Naive B cell (primary cell): ENCODE measurements around the gene CHRND. TPM values are rescaled to one million over a fixed set of nuclear protein-coding genes. Genes with fewer than 3 reads are reported as not detected.

Experiments
- ATAC-seq, 2 donors: fragments of 150-1000 bp; cut with Tn5 transposase; 2 replicates each; pipeline ENCODE4 v1.10.0; 2021; ENCODE audit warnings: low read depth in 2 of 2, mild to moderate bottlenecking in 2 of 2, moderate library complexity in 2 of 2
- DNase-seq: peaks from one replicate; pipeline ENCODE4 v3.0.0; 2022
- H3K27ac Mint-ChIP-seq, 6 donors: one replicate each; pipeline ENCODE4 v1.8.0; 2020 to 2022; ENCODE audit warnings: mild to moderate bottlenecking in 6 of 6, mixed read lengths in 6 of 6, moderate library complexity in 5 of 6, inconsistent platforms in 2 of 6
- H3K27me3 Mint-ChIP-seq, 3 donors: one replicate each; pipeline ENCODE4 v1.8.0; 2021 to 2022; ENCODE audit warnings: mixed read lengths in 3 of 3, mild to moderate bottlenecking in 1 of 3
- H3K36me3 Mint-ChIP-seq, 2 donors: one replicate each; pipeline ENCODE4 v1.8.0; 2020 to 2022; ENCODE audit warnings: mixed read lengths in 2 of 2, inconsistent platforms in 1 of 2, mild to moderate bottlenecking in 1 of 2
- H3K4me1 Mint-ChIP-seq, 3 donors: one replicate each; pipeline ENCODE4 v1.8.0; 2020 to 2022; ENCODE audit warnings: mixed read lengths in 3 of 3, inconsistent platforms in 1 of 3, mild to moderate bottlenecking in 1 of 3, moderate library complexity in 1 of 3
- H3K4me3 Mint-ChIP-seq, 8 donors: one replicate each; pipeline ENCODE4 v1.8.0; 2020 to 2022; ENCODE audit warnings: mild to moderate bottlenecking in 8 of 8, mixed read lengths in 8 of 8, moderate library complexity in 8 of 8, inconsistent platforms in 2 of 8
- H3K9me3 Mint-ChIP-seq, 7 donors: one replicate each; pipeline ENCODE4 v1.8.0; 2020 to 2022; ENCODE audit warnings: mixed read lengths in 7 of 7, mild to moderate bottlenecking in 5 of 7, inconsistent platforms in 2 of 7, moderate library complexity in 1 of 7
- polyA plus RNA-seq, 6 donors: library from polyadenylated mRNA; unstranded; fragments of 300-500 nt; fragmentation: Illumina TruSeq; gene quantifications; one replicate each; pipeline ENCODE4 v1.2.3, GENCODE V29; 2021; ENCODE audit warnings: low read depth in 6 of 6

CHRND gene
- polyA plus RNA-seq, 6 donors from 2014 or later: not detected

- ATAC-seq (no peak), DNase-seq (no peak)
- Mint-ChIP-seq H3K4me1 (peaks cover 34 to 40% (median 34%) of the 10 kb centered on the region in 3 donors), H3K9me3 (peaks cover 0 to 7% (median 4%) of the 10 kb centered on the region in 7 donors), H3K4me3 (peak within 1 kb of the TSS in 2 of 8 donors; percentile 68 to 79), H3K27ac (peak within 1 kb of the TSS in 4 of 6 donors; percentile 32 to 90 (median 83)), H3K36me3 (no peaks in the 10 kb centered on the region), H3K27me3 (peaks cover 0 to 38% (median 22%) of the 10 kb centered on the region in 3 donors)
These were observed 13.6 kb downstream of the CHRND start, which contains the start of gene CHRNG for GRCh38 chr2:232539298-232540231. Gene CHRNG (plus strand): TSS chr2:232539692. CDS start chr2:232539748, 56 bp downstream.

- H3K27me3 Mint-ChIP-seq: peaks cover 0 to 28% (median 22%) of the 10 kb centered on the region in 3 donors
- peak overlapping the region in 1 of 6 donors; percentile 32 for H3K27ac Mint-ChIP-seq
- peaks cover 0 to 7% (median 4%) of the 10 kb centered on the region in 7 donors for H3K9me3 Mint-ChIP-seq
- peaks cover 34 to 44% (median 37%) of the 10 kb centered on the region in 3 donors for H3K4me1 Mint-ChIP-seq
- no peaks in the 10 kb centered on the region for H3K36me3 Mint-ChIP-seq
- ATAC-seq (no peak), DNase-seq (no peak)
- no peak overlapping the region for H3K4me3 Mint-ChIP-seq
These were observed 14.6 kb downstream of the CHRND start for GRCh38 chr2:232540441-232541041.

GRCh38 chr2:232541195-232541960 lies 15.4 kb downstream of the CHRND start:
- DNase-seq (no peak), ATAC-seq (peak; percentile 37 to 50)
- H3K4me3 Mint-ChIP-seq: peak overlapping the region in 1 of 8 donors; percentile 37
- H3K27me3 Mint-ChIP-seq: peaks cover 0 to 20% (median 20%) of the 10 kb centered on the region in 3 donors
- peaks cover 38 to 44% (median 41%) of the 10 kb centered on the region in 3 donors for H3K4me1 Mint-ChIP-seq
- no peak overlapping the region for H3K27ac Mint-ChIP-seq
- H3K9me3 Mint-ChIP-seq: peaks cover 0 to 4% (median 3%) of the 10 kb centered on the region in 7 donors
- no peaks in the 10 kb centered on the region for H3K36me3 Mint-ChIP-seq

GRCh38 chr2:232541961-232542714 lies 16.2 kb downstream of the CHRND start:
- no peak for ATAC-seq
- Mint-ChIP-seq H3K36me3 (no peaks in the 10 kb centered on the region), H3K27ac (peak overlapping the region in 2 of 6 donors; percentile 41 to 43)

GRCh38 chr2:232542715-232543467 lies 16.9 kb downstream of the CHRND start:
- Mint-ChIP-seq H3K4me3 (no peak overlapping the region), H3K36me3 (no peaks in the 10 kb centered on the region), H3K27ac (peak overlapping the region in 3 of 6 donors; percentile 41 to 69 (median 66)), H3K4me1 (peaks cover 42 to 44% (median 43%) of the 10 kb centered on the region in 3 donors), H3K9me3 (no peaks in the 10 kb centered on the region), H3K27me3 (peaks cover 0 to 12% (median 7%) of the 10 kb centered on the region in 3 donors)
- ATAC-seq (no peak), DNase-seq (no peak)

More at GRCh38 chr2:232541961-232542714, 16.2 kb downstream of the CHRND start:
- peaks cover 0 to 12% (median 12%) of the 10 kb centered on the region in 3 donors for H3K27me3 Mint-ChIP-seq
- H3K4me1 Mint-ChIP-seq: peaks cover 41 to 44% (median 42%) of the 10 kb centered on the region in 3 donors
- no peaks in the 10 kb centered on the region for H3K9me3 Mint-ChIP-seq
- DNase-seq: no peak
- no peak overlapping the region for H3K4me3 Mint-ChIP-seq

- peaks cover 41 to 45% (median 41%) of the 10 kb centered on the region in 3 donors for H3K4me1 Mint-ChIP-seq
- DNase-seq (no peak), ATAC-seq (no peak)
- peak overlapping the region in 1 of 8 donors; percentile 26 for H3K4me3 Mint-ChIP-seq
- peaks cover 0 to 4% of the 10 kb centered on the region in 2 donors for H3K36me3 Mint-ChIP-seq
- peak overlapping the region in 1 of 6 donors; percentile 34 for H3K27ac Mint-ChIP-seq
- peaks cover 0 to 2% (median 0%) of the 10 kb centered on the region in 7 donors for H3K9me3 Mint-ChIP-seq
- peaks cover 0 to 6% (median 2%) of the 10 kb centered on the region in 3 donors for H3K27me3 Mint-ChIP-seq
These were observed 17.5 kb downstream of the CHRND start for GRCh38 chr2:232543491-232543890.

GRCh38 chr2:232543928-232544631 lies 18.1 kb downstream of the CHRND start:
- Mint-ChIP-seq H3K4me1 (peaks cover 41 to 45% (median 41%) of the 10 kb centered on the region in 3 donors), H3K27me3 (peaks cover 0 to under 1% (median 0%) of the 10 kb centered on the region in 3 donors), H3K4me3 (peak overlapping the region in 1 of 8 donors; percentile 26), H3K9me3 (peaks cover 0 to 4% (median 0%) of the 10 kb centered on the region in 7 donors), H3K36me3 (peaks cover 0 to 7% of the 10 kb centered on the region in 2 donors), H3K27ac (peak overlapping the region in 1 of 6 donors; percentile 34)
- ATAC-seq (no peak), DNase-seq (no peak)

- Mint-ChIP-seq H3K9me3 (peaks cover 0 to 4% (median 0%) of the 10 kb centered on the region in 7 donors), H3K4me3 (peak overlapping the region in 1 of 8 donors; percentile 38), H3K36me3 (peaks cover 0 to 7% of the 10 kb centered on the region in 2 donors), H3K4me1 (peaks cover 44 to 50% (median 46%) of the 10 kb centered on the region in 3 donors), H3K27ac (no peak overlapping the region), H3K27me3 (no peaks in the 10 kb centered on the region)
- DNase-seq: no peak
- ATAC-seq: no peak
These were observed 18.7 kb downstream of the CHRND start for GRCh38 chr2:232544674-232545073.

GRCh38 chr2:232545511-232546375 lies 19.8 kb downstream of the CHRND start:
- peaks cover 43 to 55% (median 47%) of the 10 kb centered on the region in 3 donors for H3K4me1 Mint-ChIP-seq

GRCh38 chr2:232547991-232548390 lies 22.0 kb downstream of the CHRND start:
- DNase-seq (no peak), ATAC-seq (no peak)
- Mint-ChIP-seq H3K9me3 (peaks cover 0 to 4% (median 0%) of the 10 kb centered on the region in 7 donors), H3K4me3 (peak overlapping the region in 2 of 8 donors; percentile 45 to 63), H3K27ac (no peak overlapping the region), H3K4me1 (peaks cover 45 to 58% (median 54%) of the 10 kb centered on the region in 3 donors), H3K27me3 (no peaks in the 10 kb centered on the region), H3K36me3 (peaks cover 0 to 7% of the 10 kb centered on the region in 2 donors)

More at GRCh38 chr2:232545511-232546375, 19.8 kb downstream of the CHRND start:
- no peak for DNase-seq
- Mint-ChIP-seq H3K27ac (peak overlapping the region in 1 of 6 donors; percentile 57), H3K9me3 (peaks cover 0 to 4% (median 0%) of the 10 kb centered on the region in 7 donors), H3K27me3 (no peaks in the 10 kb centered on the region), H3K36me3 (peaks cover 0 to 7% of the 10 kb centered on the region in 2 donors), H3K4me3 (peak overlapping the region in 1 of 8 donors; percentile 67)
- ATAC-seq: no peak
